ENCODE data around the gene HK2.

HK2 gene

GRCh38 chr2:74930811-74931486, 97.0 kb downstream of the HK2 start:
- Mint-ChIP-seq H3K9me3 (no peaks in the 10 kb centered on the region), H3K4me1 (no peaks in the 10 kb centered on the region), H3K36me3 (ENCODE audit: insufficient read depth) (peaks cover 2% of the 10 kb centered on the region), H3K27ac (ENCODE audit: low read depth) (no peak overlapping the region), H3K4me3 (no peak overlapping the region), H3K27me3 (no peaks in the 10 kb centered on the region)
- DNase-seq (ENCODE audit: low spot score in 2 of 2), result no peak
- no peak for ATAC-seq (replicated peaks; ENCODE audit: extremely low read depth, poor library complexity, severe bottlenecking)

- H3K9me3 Mint-ChIP-seq, result no peaks in the 10 kb centered on the region
- ATAC-seq (replicated peaks; ENCODE audit: extremely low read depth, poor library complexity, severe bottlenecking), result no peak
- H3K4me3 Mint-ChIP-seq, result no peak overlapping the region
- peaks cover 2% of the 10 kb centered on the region for H3K36me3 Mint-ChIP-seq (ENCODE audit: insufficient read depth)
- H3K4me1 Mint-ChIP-seq, result no peaks in the 10 kb centered on the region
- no peak overlapping the region for H3K27ac Mint-ChIP-seq (ENCODE audit: low read depth)
- no peak for DNase-seq (ENCODE audit: low spot score in 2 of 2)
- peaks cover 3% of the 10 kb centered on the region for H3K27me3 Mint-ChIP-seq
Observed at GRCh38 chr2:74931940-74932339, 98.0 kb downstream of the HK2 start.

GRCh38 chr2:74935975-74936391, 102.1 kb downstream of the HK2 start:
- Mint-ChIP-seq H3K36me3 (ENCODE audit: insufficient read depth) (peaks cover 6% of the 10 kb centered on the region), H3K27me3 (peaks cover 9% of the 10 kb centered on the region), H3K4me3 (no peak overlapping the region), H3K27ac (ENCODE audit: low read depth) (no peak overlapping the region), H3K4me1 (no peaks in the 10 kb centered on the region), H3K9me3 (no peaks in the 10 kb centered on the region)
- DNase-seq (ENCODE audit: low spot score in 2 of 2), result no peak
- ATAC-seq (replicated peaks; ENCODE audit: extremely low read depth, poor library complexity, severe bottlenecking), result no peak

- Mint-ChIP-seq H3K27me3 (peaks cover 9% of the 10 kb centered on the region), H3K9me3 (no peaks in the 10 kb centered on the region), H3K4me3 (no peak overlapping the region), H3K27ac (ENCODE audit: low read depth) (no peak overlapping the region), H3K4me1 (no peaks in the 10 kb centered on the region), H3K36me3 (ENCODE audit: insufficient read depth) (peaks cover 8% of the 10 kb centered on the region)
- ATAC-seq (replicated peaks; ENCODE audit: extremely low read depth, poor library complexity, severe bottlenecking) (no peak), DNase-seq (ENCODE audit: low spot score in 2 of 2) (no peak)
Observed at GRCh38 chr2:74937221-74937880, 103.4 kb downstream of the HK2 start.

GRCh38 chr2:74938264-74938663, 104.3 kb downstream of the HK2 start:
- H3K27me3 Mint-ChIP-seq, result peaks cover 9% of the 10 kb centered on the region
- H3K9me3 Mint-ChIP-seq, result no peaks in the 10 kb centered on the region
- H3K36me3 Mint-ChIP-seq (ENCODE audit: insufficient read depth), result peaks cover 6% of the 10 kb centered on the region
- no peak for DNase-seq (ENCODE audit: low spot score in 2 of 2)
- no peak overlapping the region for H3K27ac Mint-ChIP-seq (ENCODE audit: low read depth)
- no peak for ATAC-seq (replicated peaks; ENCODE audit: extremely low read depth, poor library complexity, severe bottlenecking)
- no peak overlapping the region for H3K4me3 Mint-ChIP-seq
- H3K4me1 Mint-ChIP-seq, result no peaks in the 10 kb centered on the region

GRCh38 chr2:74939919-74940812, 106.2 kb downstream of the HK2 start:
- H3K4me3 Mint-ChIP-seq, result no peak overlapping the region
- peaks cover 9% of the 10 kb centered on the region for H3K27me3 Mint-ChIP-seq
- H3K9me3 Mint-ChIP-seq, result no peaks in the 10 kb centered on the region
- no peak overlapping the region for H3K27ac Mint-ChIP-seq (ENCODE audit: low read depth)
- DNase-seq (ENCODE audit: low spot score in 2 of 2) (no peak), ATAC-seq (replicated peaks; ENCODE audit: extremely low read depth, poor library complexity, severe bottlenecking) (no peak)
- H3K36me3 Mint-ChIP-seq (ENCODE audit: insufficient read depth), result peaks cover 6% of the 10 kb centered on the region
- H3K4me1 Mint-ChIP-seq, result no peaks in the 10 kb centered on the region

GRCh38 chr2:74941284-74941683, 107.4 kb downstream of the HK2 start:
- DNase-seq (ENCODE audit: low spot score in 2 of 2) (no peak), ATAC-seq (replicated peaks; ENCODE audit: extremely low read depth, poor library complexity, severe bottlenecking) (no peak)
- Mint-ChIP-seq H3K27me3 (peaks cover 9% of the 10 kb centered on the region), H3K27ac (ENCODE audit: low read depth) (no peak overlapping the region), H3K4me1 (no peaks in the 10 kb centered on the region), H3K9me3 (no peaks in the 10 kb centered on the region), H3K4me3 (no peak overlapping the region), H3K36me3 (ENCODE audit: insufficient read depth) (peaks cover 6% of the 10 kb centered on the region)

GRCh38 chr2:74942263-74942662, 108.3 kb downstream of the HK2 start:
- H3K4me3 Mint-ChIP-seq, result no peak overlapping the region
- ATAC-seq (replicated peaks; ENCODE audit: extremely low read depth, poor library complexity, severe bottlenecking), result no peak
- H3K27ac Mint-ChIP-seq (ENCODE audit: low read depth), result no peak overlapping the region
- peaks cover 3% of the 10 kb centered on the region for H3K27me3 Mint-ChIP-seq
- peaks cover 10% of the 10 kb centered on the region for H3K36me3 Mint-ChIP-seq (ENCODE audit: insufficient read depth)
- no peaks in the 10 kb centered on the region for H3K9me3 Mint-ChIP-seq
- no peak for DNase-seq (ENCODE audit: low spot score in 2 of 2)
- no peaks in the 10 kb centered on the region for H3K4me1 Mint-ChIP-seq

All from central memory CD8-positive, alpha-beta T cell (primary cell).